ENCODE data around the gene RBM10. TPM values are rescaled to one million over a fixed set of nuclear protein-coding genes. Genes with fewer than 3 reads are reported as not detected.

The RBM10 gene
- total RNA-seq, 2 donors from 2014 or later: 48.3 to 50.6 TPM

DNA sequence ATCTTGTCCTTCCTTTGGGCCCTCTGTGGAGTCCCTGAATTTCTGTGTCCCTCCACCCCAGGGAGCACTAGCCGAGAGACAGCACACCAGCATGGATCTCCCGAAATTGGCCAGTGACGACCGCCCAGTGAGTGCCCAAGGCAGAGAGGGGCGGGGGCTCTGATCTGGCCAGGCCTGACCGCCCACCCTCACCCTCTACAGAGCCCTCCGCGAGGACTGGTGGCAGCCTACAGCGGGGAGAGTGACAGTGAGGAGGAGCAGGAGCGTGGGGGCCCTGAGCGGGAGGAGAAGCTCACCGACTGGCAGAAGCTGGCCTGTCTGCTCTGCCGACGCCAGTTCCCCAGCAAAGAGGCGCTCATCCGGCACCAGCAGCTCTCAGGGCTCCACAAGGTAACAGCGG lies 40.2 kb downstream of the RBM10 start:
- no peaks in the 10 kb centered on the region for H3K27me3 ChIP-seq (ENCODE audit: control insufficient read depth, insufficient read depth, low read length, poor library complexity, severe bottlenecking)
- WGBS, 2 experiments (ENCODE audit: insufficient coverage in 1 of 2, insufficient read length in 1 of 2): 92% methylated on average over 17 of the region's 17 CpGs; no CpG with 5 or more reads in 1 of the 2 experiments
- H3K9ac ChIP-seq (ENCODE audit: extremely low read depth, low read length, poor library complexity, severe bottlenecking): no peak overlapping the region
- Mint-ChIP-seq H3K27me3 (ENCODE audit: insufficient read depth) (peaks cover 27% of the 10 kb centered on the region), H3K4me1 (no peaks in the 10 kb centered on the region), H3K9me3 (peaks cover 35% of the 10 kb centered on the region), H3K27ac (no peak overlapping the region), H3K36me3 (ENCODE audit: low read depth) (peaks cover 27% of the 10 kb centered on the region), H3K4me3 (no peak overlapping the region)
- no peak overlapping the region for H3K4me3 ChIP-seq (ENCODE audit: low read length)
- H3K4me1 ChIP-seq (ENCODE audit: control insufficient read depth, insufficient read depth, low read length): no peaks in the 10 kb centered on the region
- H3K27ac ChIP-seq (ENCODE audit: low read depth, low read length): no peak overlapping the region
- peaks cover 11% of the 10 kb centered on the region for H3K36me3 ChIP-seq (ENCODE audit: control insufficient read depth, insufficient read depth, low read length)
- no peak for DNase-seq
- TF ChIP-seq CTCF (conservative IDR thresholded peaks at IDR 0.05): no peak
- H3K9me3 ChIP-seq (ENCODE audit: control insufficient read depth, low read length): no peaks in the 10 kb centered on the region

- H3K9ac ChIP-seq (ENCODE audit: extremely low read depth, low read length, poor library complexity, severe bottlenecking): no peak overlapping the region
- H3K9me3 ChIP-seq (ENCODE audit: control insufficient read depth, low read length): no peaks in the 10 kb centered on the region
- peak; percentile 40 for DNase-seq
- Mint-ChIP-seq H3K4me1 (no peaks in the 10 kb centered on the region), H3K27ac (no peak overlapping the region), H3K9me3 (peaks cover 30% of the 10 kb centered on the region), H3K27me3 (ENCODE audit: insufficient read depth) (peaks cover 37% of the 10 kb centered on the region), H3K36me3 (ENCODE audit: low read depth) (peaks cover 22% of the 10 kb centered on the region), H3K4me3 (no peak overlapping the region)
- no peak overlapping the region for H3K4me3 ChIP-seq (ENCODE audit: low read length)
- no peaks in the 10 kb centered on the region for H3K4me1 ChIP-seq (ENCODE audit: control insufficient read depth, insufficient read depth, low read length)
- 95 to 100% methylated on average over 8 to 26 of the region's 27 CpGs for WGBS, 2 experiments (ENCODE audit: insufficient coverage in 1 of 2, insufficient read length in 1 of 2)
- H3K27ac ChIP-seq (ENCODE audit: low read depth, low read length): no peak overlapping the region
- H3K27me3 ChIP-seq (ENCODE audit: control insufficient read depth, insufficient read depth, low read length, poor library complexity, severe bottlenecking): peaks cover 5% of the 10 kb centered on the region
- TF ChIP-seq CTCF (conservative IDR thresholded peaks at IDR 0.05): no peak
- peaks cover 11% of the 10 kb centered on the region for H3K36me3 ChIP-seq (ENCODE audit: control insufficient read depth, insufficient read depth, low read length)
Observed at GRCh38 chrX:47186096-47186740, 41.2 kb downstream of the RBM10 start.

DNA sequence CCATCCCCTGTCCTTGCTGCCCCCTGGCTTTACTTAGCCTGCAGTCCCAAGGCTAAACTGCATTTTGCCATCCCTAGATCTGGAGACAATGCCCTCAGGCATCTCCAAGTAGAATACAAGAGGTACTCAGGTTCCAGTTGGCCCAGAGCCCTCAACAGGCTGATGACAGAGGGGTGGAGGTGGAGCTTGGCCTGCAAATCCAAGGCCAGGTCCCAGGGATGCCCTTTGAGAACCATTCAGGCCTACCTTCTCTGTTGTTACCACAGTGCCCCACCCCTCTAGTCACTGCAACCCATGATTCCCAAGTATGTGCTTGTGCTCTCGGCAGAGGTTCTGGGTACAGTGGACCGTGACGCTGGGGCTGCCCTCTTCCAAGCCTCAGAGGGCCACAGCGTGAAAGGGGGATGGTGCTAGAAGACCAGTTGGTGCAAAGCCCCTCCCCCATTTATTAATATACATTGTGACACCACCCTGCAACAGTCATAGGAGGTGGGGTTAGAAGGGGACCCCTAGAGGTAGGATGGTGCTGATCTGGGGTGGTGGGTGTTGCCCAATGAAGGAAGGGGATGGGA lies 42.2 kb downstream of the RBM10 start:
- WGBS, 2 experiments (ENCODE audit: insufficient coverage in 1 of 2, insufficient read length in 1 of 2): 78% methylated on average over 3 of the region's 4 CpGs; no CpG with 5 or more reads in 1 of the 2 experiments
- TF ChIP-seq CTCF (conservative IDR thresholded peaks at IDR 0.05): no peak
- no peak overlapping the region for H3K27ac Mint-ChIP-seq
- H3K4me3 Mint-ChIP-seq: no peak overlapping the region
- Histone ChIP-seq H3K27ac (ENCODE audit: low read depth, low read length) (no peak overlapping the region), H3K4me1 (ENCODE audit: control insufficient read depth, insufficient read depth, low read length) (no peaks in the 10 kb centered on the region), H3K4me3 (ENCODE audit: low read length) (no peak overlapping the region), H3K9me3 (ENCODE audit: control insufficient read depth, low read length) (no peaks in the 10 kb centered on the region), H3K27me3 (ENCODE audit: control insufficient read depth, insufficient read depth, low read length, poor library complexity, severe bottlenecking) (peaks cover 9% of the 10 kb centered on the region), H3K36me3 (ENCODE audit: control insufficient read depth, insufficient read depth, low read length) (peaks cover 9% of the 10 kb centered on the region), H3K9ac (ENCODE audit: extremely low read depth, low read length, poor library complexity, severe bottlenecking) (no peak overlapping the region)
- peaks cover 24% of the 10 kb centered on the region for H3K9me3 Mint-ChIP-seq
- peaks cover 18% of the 10 kb centered on the region for H3K36me3 Mint-ChIP-seq (ENCODE audit: low read depth)
- peaks cover 47% of the 10 kb centered on the region for H3K27me3 Mint-ChIP-seq (ENCODE audit: insufficient read depth)
- peak; percentile 50 for DNase-seq
- H3K4me1 Mint-ChIP-seq: no peaks in the 10 kb centered on the region
